ENCODE data around the gene PPP2R2C.

Gene PPP2R2C

DNA sequence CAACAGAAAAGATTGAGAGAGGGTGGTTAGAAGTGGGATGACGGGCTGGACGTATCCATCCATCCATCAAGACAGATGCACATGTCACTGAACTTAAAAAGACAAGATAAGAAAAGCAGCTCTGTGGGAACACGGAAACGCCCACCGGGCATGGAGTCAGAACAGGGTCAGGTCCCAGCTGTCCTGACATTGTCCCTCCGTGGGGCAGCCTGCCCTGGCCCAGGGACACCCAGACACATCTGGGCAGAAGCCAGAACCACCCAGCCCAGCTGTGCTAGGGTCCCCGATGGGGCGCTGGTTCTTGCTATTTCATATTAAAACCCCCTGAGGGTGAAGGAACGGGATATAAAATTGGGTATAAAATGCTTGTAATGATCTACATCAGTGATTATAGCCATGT lies 88.5 kb downstream of the PPP2R2C start:
- Histone ChIP-seq H3K4me2 (ENCODE audit: insufficient read depth, low read length) (no peak overlapping the region), H4K20me1 (ENCODE audit: insufficient read depth, low read length) (no peaks in the 10 kb centered on the region), H3K4me1 (ENCODE audit: insufficient read depth, low read length) (no peaks in the 10 kb centered on the region), H3K36me3 (ENCODE audit: insufficient read depth, low read length) (no peaks in the 10 kb centered on the region), H3K9ac (ENCODE audit: low read depth, low read length) (no peak overlapping the region), H3K9me3 (ENCODE audit: insufficient read depth, low read length, severe bottlenecking) (no peaks in the 10 kb centered on the region), H2AFZ (ENCODE audit: low read depth, low read length) (no peak overlapping the region), H3K4me3 (ENCODE audit: low read depth in 1 of 2, low read length in 2 of 2) (no peak overlapping the region), H3K27me3 (ENCODE audit: insufficient read depth, low read length, poor library complexity) (peaks cover 3% of the 10 kb centered on the region), H3K79me2 (ENCODE audit: insufficient read depth, low read length) (no peaks in the 10 kb centered on the region), H3K27ac (ENCODE audit: low read length) (no peak overlapping the region)
- DNase-seq, result no peak
- TF ChIP-seq, protein P1, sequence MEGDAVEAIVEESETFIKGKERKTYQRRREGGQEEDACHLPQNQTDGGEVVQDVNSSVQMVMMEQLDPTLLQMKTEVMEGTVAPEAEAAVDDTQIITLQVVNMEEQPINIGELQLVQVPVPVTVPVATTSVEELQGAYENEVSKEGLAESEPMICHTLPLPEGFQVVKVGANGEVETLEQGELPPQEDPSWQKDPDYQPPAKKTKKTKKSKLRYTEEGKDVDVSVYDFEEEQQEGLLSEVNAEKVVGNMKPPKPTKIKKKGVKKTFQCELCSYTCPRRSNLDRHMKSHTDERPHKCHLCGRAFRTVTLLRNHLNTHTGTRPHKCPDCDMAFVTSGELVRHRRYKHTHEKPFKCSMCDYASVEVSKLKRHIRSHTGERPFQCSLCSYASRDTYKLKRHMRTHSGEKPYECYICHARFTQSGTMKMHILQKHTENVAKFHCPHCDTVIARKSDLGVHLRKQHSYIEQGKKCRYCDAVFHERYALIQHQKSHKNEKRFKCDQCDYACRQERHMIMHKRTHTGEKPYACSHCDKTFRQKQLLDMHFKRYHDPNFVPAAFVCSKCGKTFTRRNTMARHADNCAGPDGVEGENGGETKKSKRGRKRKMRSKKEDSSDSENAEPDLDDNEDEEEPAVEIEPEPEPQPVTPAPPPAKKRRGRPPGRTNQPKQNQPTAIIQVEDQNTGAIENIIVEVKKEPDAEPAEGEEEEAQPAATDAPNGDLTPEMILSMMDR (IDR thresholded peaks at IDR 0.05; ENCODE audit: borderline replicate concordance, extremely low read depth, low read length, poor library complexity, severe bottlenecking), result no peak
- TF ChIP-seq EZH2 (IDR thresholded peaks at IDR 0.05; ENCODE audit: borderline replicate concordance, low read depth, low read length, severe bottlenecking), result no peak
- no peak for ATAC-seq (ENCODE audit: insufficient read depth, low read depth)

- Histone ChIP-seq H3K27me3 (ENCODE audit: insufficient read depth, low read length, poor library complexity) (peaks cover 2% of the 10 kb centered on the region), H3K9me3 (ENCODE audit: insufficient read depth, low read length, severe bottlenecking) (no peaks in the 10 kb centered on the region), H3K36me3 (ENCODE audit: insufficient read depth, low read length) (no peaks in the 10 kb centered on the region), H3K4me1 (ENCODE audit: insufficient read depth, low read length) (no peaks in the 10 kb centered on the region), H3K9ac (ENCODE audit: low read depth, low read length) (no peak overlapping the region), H2AFZ (ENCODE audit: low read depth, low read length) (no peak overlapping the region), H3K27ac (ENCODE audit: low read length) (no peak overlapping the region), H4K20me1 (ENCODE audit: insufficient read depth, low read length) (no peaks in the 10 kb centered on the region), H3K79me2 (ENCODE audit: insufficient read depth, low read length) (no peaks in the 10 kb centered on the region), H3K4me3 (ENCODE audit: low read depth in 1 of 2, low read length in 2 of 2) (no peak overlapping the region), H3K4me2 (ENCODE audit: insufficient read depth, low read length) (no peak overlapping the region)
- DNase-seq, result no peak
- TF ChIP-seq, protein P1 (IDR thresholded peaks at IDR 0.05; ENCODE audit: borderline replicate concordance, extremely low read depth, low read length, poor library complexity, severe bottlenecking), result no peak
- TF ChIP-seq EZH2 (IDR thresholded peaks at IDR 0.05; ENCODE audit: borderline replicate concordance, low read depth, low read length, severe bottlenecking), result no peak
- no peak for ATAC-seq (ENCODE audit: insufficient read depth, low read depth)
Measured at GRCh38 chr4:6383009-6383404, 89.4 kb downstream of the PPP2R2C start.

DNA sequence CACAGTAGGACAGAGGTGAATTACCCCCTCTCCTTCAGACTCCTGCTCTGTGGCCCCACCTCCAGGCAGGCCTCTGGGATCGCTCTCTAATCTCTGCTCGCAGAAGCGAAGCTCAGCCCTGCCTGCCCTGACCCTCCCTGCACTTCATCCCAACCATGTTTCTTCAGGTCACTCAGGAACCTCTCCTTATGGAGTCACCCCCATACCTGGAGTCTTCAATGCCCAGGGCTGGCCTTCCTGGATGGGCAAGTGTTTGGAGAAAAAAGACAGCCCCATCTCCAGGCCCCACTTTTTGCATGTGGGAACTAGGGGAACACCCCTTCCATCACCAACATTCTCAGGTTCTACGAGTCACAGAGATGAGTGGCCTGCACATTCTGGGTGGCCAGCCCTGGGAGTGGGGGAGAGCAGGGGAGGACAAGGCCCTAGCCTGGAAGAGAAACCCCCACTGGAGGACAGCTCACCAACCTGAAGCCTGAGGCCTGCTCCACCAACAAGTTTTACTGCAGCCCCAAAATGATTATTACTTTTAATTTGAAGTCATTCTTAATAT lies 90.8 kb downstream of the PPP2R2C start:
- H3K36me3 ChIP-seq (ENCODE audit: insufficient read depth, low read length), result no peaks in the 10 kb centered on the region
- TF ChIP-seq, protein P1 (IDR thresholded peaks at IDR 0.05; ENCODE audit: borderline replicate concordance, extremely low read depth, low read length, poor library complexity, severe bottlenecking), result no peak
- TF ChIP-seq EZH2 (IDR thresholded peaks at IDR 0.05; ENCODE audit: borderline replicate concordance, low read depth, low read length, severe bottlenecking), result no peak
- ATAC-seq (ENCODE audit: insufficient read depth, low read depth) (no peak), DNase-seq (no peak)
- H3K79me2 ChIP-seq (ENCODE audit: insufficient read depth, low read length), result no peaks in the 10 kb centered on the region
- no peak overlapping the region for H3K9ac ChIP-seq (ENCODE audit: low read depth, low read length)
- H4K20me1 ChIP-seq (ENCODE audit: insufficient read depth, low read length), result no peaks in the 10 kb centered on the region
- no peak overlapping the region for H3K4me2 ChIP-seq (ENCODE audit: insufficient read depth, low read length)
- H2AFZ ChIP-seq (ENCODE audit: low read depth, low read length), result no peak overlapping the region
- H3K4me3 ChIP-seq (ENCODE audit: low read depth in 1 of 2, low read length in 2 of 2), result no peak overlapping the region
- H3K27me3 ChIP-seq (ENCODE audit: insufficient read depth, low read length, poor library complexity), result no peaks in the 10 kb centered on the region
- H3K4me1 ChIP-seq (ENCODE audit: insufficient read depth, low read length), result no peaks in the 10 kb centered on the region
- H3K9me3 ChIP-seq (ENCODE audit: insufficient read depth, low read length, severe bottlenecking), result no peaks in the 10 kb centered on the region
- H3K27ac ChIP-seq (ENCODE audit: low read length), result no peak overlapping the region
